ENCODE measurements around the gene POC5.

POC5 gene

GRCh38 chr5:75656311-75657003 lies 60.8 kb downstream of the POC5 start:
- peak; percentile 69 for DNase-seq

- no peak for DNase-seq
These were observed 62.4 kb downstream of the POC5 start for GRCh38 chr5:75654693-75655295.

GRCh38 chr5:75653521-75653920 lies 63.7 kb downstream of the POC5 start:
- no peak for DNase-seq

- DNase-seq, result no peak
These were observed 65.5 kb downstream of the POC5 start for GRCh38 chr5:75651575-75652238.

- no peak for DNase-seq
These were observed 68.5 kb downstream of the POC5 start for GRCh38 chr5:75648712-75649111.

GRCh38 chr5:75640826-75641225 lies 76.4 kb downstream of the POC5 start:
- no peak for DNase-seq

GRCh38 chr5:75640395-75640794 lies 76.8 kb downstream of the POC5 start:
- DNase-seq, result no peak

- no peak for DNase-seq
These were observed 77.5 kb downstream of the POC5 start for GRCh38 chr5:75639535-75640311.

GRCh38 chr5:75637949-75638348 lies 79.3 kb downstream of the POC5 start:
- no peak for DNase-seq

- DNase-seq, result no peak
These were observed 84.9 kb downstream of the POC5 start for GRCh38 chr5:75632321-75632720.

GRCh38 chr5:75630875-75631274 lies 86.4 kb downstream of the POC5 start:
- DNase-seq, result no peak

- no peak for DNase-seq
These were observed 89.4 kb downstream of the POC5 start for GRCh38 chr5:75627801-75628200.

- DNase-seq, result no peak
These were observed 90.3 kb downstream of the POC5 start for GRCh38 chr5:75626959-75627358.
